Loucy (cell line): ENCODE measurements around the gene RPS18.
A peak's percentile ranks its signal among the peaks of the same experiment; 100 is the strongest.

ENCODE experiments used
- H2AFZ ChIP-seq: fragments of 200-600 bp; sonication (generic); 2 replicates; pipeline ENCODE4 v1.6.0; 2016; ENCODE audit warnings: antibody characterized with exemption, mild to moderate bottlenecking, low read length, moderate library complexity
- H3F3A ChIP-seq: fragments of 200-600 bp; 2 replicates; pipeline ENCODE4 v1.6.0; 2016; ENCODE audit warnings: antibody characterized with exemption, low read depth, mild to moderate bottlenecking
- H3K27me3 ChIP-seq: fragments of 200-600 bp; sonication (generic); 2 replicates; pipeline ENCODE4 v1.6.1; 2014; ENCODE audit warnings: low read length, mild to moderate bottlenecking; ENCODE audit not compliant: insufficient read depth, poor library complexity, severe bottlenecking
- H3K36me3 ChIP-seq: fragments of 200-600 bp; sonication (generic); 2 replicates; pipeline ENCODE4 v1.6.1; 2016; ENCODE audit warnings: low read length; ENCODE audit not compliant: insufficient read depth
- H3K4me1 ChIP-seq: fragments of 200-600 bp; sonication (generic); 2 replicates; pipeline ENCODE4 v1.5.1; 2014; ENCODE audit warnings: low read length, mild to moderate bottlenecking; ENCODE audit not compliant: insufficient read depth, poor library complexity, severe bottlenecking
- H3K4me2 ChIP-seq: fragments of 200-600 bp; sonication (generic); 2 replicates; pipeline ENCODE4 v1.6.0; 2014; ENCODE audit warnings: antibody characterized with exemption, low read length, low read depth, mild to moderate bottlenecking; ENCODE audit not compliant: poor library complexity, severe bottlenecking
- H3K4me3 ChIP-seq: fragments of 200-600 bp; sonication (generic); 2 replicates; pipeline ENCODE4 v1.5.1; 2014; ENCODE audit warnings: low read length, mild to moderate bottlenecking, mixed read lengths; ENCODE audit not compliant: poor library complexity, severe bottlenecking
- H3K79me2 ChIP-seq: fragments of 200-600 bp; sonication (generic); 2 replicates; pipeline ENCODE4 v1.6.1; 2014; ENCODE audit warnings: low read length; ENCODE audit not compliant: insufficient read depth
- H3K9ac ChIP-seq: fragments of 200-600 bp; sonication (generic); 2 replicates; pipeline ENCODE4 v1.6.0; 2014; ENCODE audit warnings: mild to moderate bottlenecking, low read depth, low read length, moderate library complexity; ENCODE audit not compliant: poor library complexity, severe bottlenecking
- H3K9me2 ChIP-seq: fragments of 200-600 bp; sonication (generic); replicated peaks from 2 replicates; pipeline ENCODE4 v1.6.1; 2016; ENCODE audit warnings: low read depth, low read length, mixed read lengths
- H3K9me3 ChIP-seq: fragments of 200-600 bp; sonication (generic); 2 replicates; pipeline ENCODE4 v1.6.1; 2014; ENCODE audit warnings: mild to moderate bottlenecking, antibody characterized with exemption, low read length, low read depth; ENCODE audit not compliant: insufficient read depth
- H4K20me1 ChIP-seq: fragments of 200-600 bp; sonication (generic); 2 replicates; pipeline ENCODE4 v1.6.0; 2014; ENCODE audit warnings: antibody characterized with exemption, low read length, mild to moderate bottlenecking; ENCODE audit not compliant: insufficient read depth, poor library complexity, severe bottlenecking
- EZH2phosphoT487 ChIP-seq: fragments of 200-600 bp; IDR thresholded peaks from 2 replicates; pipeline ENCODE4 v1.6.1; 2018; ENCODE audit warnings: antibody characterized with exemption, mild to moderate bottlenecking, moderate library complexity, borderline replicate concordance
- TF ChIP-seq, protein P1 (sequence below): fragments of 200-600 bp; sonication (generic); conservative IDR thresholded peaks from 2 replicates; pipeline ENCODE4 v1.5.1; 2014; ENCODE audit warnings: mild to moderate bottlenecking, antibody characterized with exemption, low read length

RPS18 gene

DNA sequence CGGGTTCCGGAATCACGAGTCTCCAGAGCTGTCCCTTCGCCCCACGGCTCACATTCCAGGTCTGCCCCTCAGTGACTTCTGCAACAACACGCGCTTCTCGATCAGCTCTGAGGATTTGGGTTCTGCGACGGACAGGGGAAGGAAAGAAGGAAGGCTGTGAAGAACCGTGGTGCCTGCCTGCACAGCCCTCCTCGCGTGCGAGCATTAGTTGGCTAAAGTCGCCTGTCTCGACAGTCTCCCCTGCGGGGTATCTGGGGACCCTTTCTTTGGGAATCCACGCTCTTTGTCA lies 23.3 kb upstream of the RPS18 start:
- TF ChIP-seq, protein P1, sequence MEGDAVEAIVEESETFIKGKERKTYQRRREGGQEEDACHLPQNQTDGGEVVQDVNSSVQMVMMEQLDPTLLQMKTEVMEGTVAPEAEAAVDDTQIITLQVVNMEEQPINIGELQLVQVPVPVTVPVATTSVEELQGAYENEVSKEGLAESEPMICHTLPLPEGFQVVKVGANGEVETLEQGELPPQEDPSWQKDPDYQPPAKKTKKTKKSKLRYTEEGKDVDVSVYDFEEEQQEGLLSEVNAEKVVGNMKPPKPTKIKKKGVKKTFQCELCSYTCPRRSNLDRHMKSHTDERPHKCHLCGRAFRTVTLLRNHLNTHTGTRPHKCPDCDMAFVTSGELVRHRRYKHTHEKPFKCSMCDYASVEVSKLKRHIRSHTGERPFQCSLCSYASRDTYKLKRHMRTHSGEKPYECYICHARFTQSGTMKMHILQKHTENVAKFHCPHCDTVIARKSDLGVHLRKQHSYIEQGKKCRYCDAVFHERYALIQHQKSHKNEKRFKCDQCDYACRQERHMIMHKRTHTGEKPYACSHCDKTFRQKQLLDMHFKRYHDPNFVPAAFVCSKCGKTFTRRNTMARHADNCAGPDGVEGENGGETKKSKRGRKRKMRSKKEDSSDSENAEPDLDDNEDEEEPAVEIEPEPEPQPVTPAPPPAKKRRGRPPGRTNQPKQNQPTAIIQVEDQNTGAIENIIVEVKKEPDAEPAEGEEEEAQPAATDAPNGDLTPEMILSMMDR = 0 out of 2 replicates have a peak, but pooled peaks have one; percentile 32
- no peak for TF ChIP-seq EZH2phosphoT487
- no peaks in the 10 kb centered on the region for H4K20me1 ChIP-seq
- no peaks in the 10 kb centered on the region for H3K9me2 ChIP-seq
- peak overlapping the region; percentile 91 for H2AFZ ChIP-seq
- H3F3A ChIP-seq = no peaks in the 10 kb centered on the region
- H3K79me2 ChIP-seq = peaks cover 13% of the 10 kb centered on the region
- H3K9me3 ChIP-seq = no peaks in the 10 kb centered on the region
- H3K9ac ChIP-seq = peak overlapping the region; percentile 81
- H3K27me3 ChIP-seq = no peaks in the 10 kb centered on the region
- H3K4me3 ChIP-seq = peak overlapping the region; percentile 86
- H3K36me3 ChIP-seq = peaks cover 4% of the 10 kb centered on the region; the same call in 1 of the 2 replicates
- peak overlapping the region; percentile 99 for H3K4me2 ChIP-seq
- H3K4me1 ChIP-seq = peaks cover 22% of the 10 kb centered on the region

DNA sequence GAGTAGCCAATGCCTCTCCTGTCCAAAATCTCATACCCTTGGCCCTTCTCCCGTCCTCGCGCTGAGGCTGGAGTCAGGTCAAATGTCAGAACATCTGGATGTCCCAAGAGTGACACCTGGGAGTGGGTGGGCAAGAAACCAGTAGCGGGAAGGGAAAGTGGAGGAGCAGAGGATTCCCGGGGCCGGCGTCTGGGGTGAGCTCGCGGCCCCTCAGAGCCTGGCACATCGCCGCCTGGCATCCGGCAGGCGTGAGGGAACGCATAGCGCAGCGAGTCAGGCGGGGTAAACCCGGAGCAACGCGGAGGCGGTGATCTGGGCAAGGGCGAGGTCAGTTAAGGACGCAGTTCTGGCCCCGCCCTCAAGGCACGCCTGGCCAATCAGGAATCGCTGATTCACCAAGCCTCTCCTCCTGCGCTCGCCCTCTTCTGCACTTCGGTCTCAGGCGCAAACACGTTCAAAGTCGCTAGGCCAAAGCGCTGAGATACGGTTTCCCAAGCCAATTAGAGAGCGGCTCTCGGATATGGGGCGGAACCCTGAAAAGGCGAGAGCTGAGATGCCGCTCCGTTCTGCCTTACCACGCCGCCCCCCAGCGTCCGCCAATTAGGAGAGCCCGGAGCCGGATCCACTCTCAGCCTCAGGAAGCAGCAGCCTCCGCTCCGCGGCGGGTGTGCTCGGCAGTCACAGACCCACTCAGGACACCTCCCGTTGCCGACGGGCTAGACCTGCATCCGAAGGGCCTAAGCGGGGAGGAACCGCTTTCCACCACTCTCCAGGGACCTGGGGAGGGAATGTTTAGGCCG lies 22.7 kb upstream of the RPS18 start:
- no peaks in the 10 kb centered on the region for H3F3A ChIP-seq
- TF ChIP-seq EZH2phosphoT487 = no peak
- H3K4me1 ChIP-seq = peaks cover 22% of the 10 kb centered on the region
- no peaks in the 10 kb centered on the region for H3K9me2 ChIP-seq
- H3K4me2 ChIP-seq = peak overlapping the region; percentile 99
- no peaks in the 10 kb centered on the region for H4K20me1 ChIP-seq
- H3K9ac ChIP-seq = peak overlapping the region; percentile 94
- H3K9me3 ChIP-seq = no peaks in the 10 kb centered on the region
- H3K79me2 ChIP-seq = peaks cover 13% of the 10 kb centered on the region
- H3K27me3 ChIP-seq = no peaks in the 10 kb centered on the region
- H3K36me3 ChIP-seq = peaks cover 4% of the 10 kb centered on the region; the same call in 1 of the 2 replicates
- peak overlapping the region; percentile 86 for H3K4me3 ChIP-seq
- peak overlapping the region; percentile 91 for H2AFZ ChIP-seq

DNA sequence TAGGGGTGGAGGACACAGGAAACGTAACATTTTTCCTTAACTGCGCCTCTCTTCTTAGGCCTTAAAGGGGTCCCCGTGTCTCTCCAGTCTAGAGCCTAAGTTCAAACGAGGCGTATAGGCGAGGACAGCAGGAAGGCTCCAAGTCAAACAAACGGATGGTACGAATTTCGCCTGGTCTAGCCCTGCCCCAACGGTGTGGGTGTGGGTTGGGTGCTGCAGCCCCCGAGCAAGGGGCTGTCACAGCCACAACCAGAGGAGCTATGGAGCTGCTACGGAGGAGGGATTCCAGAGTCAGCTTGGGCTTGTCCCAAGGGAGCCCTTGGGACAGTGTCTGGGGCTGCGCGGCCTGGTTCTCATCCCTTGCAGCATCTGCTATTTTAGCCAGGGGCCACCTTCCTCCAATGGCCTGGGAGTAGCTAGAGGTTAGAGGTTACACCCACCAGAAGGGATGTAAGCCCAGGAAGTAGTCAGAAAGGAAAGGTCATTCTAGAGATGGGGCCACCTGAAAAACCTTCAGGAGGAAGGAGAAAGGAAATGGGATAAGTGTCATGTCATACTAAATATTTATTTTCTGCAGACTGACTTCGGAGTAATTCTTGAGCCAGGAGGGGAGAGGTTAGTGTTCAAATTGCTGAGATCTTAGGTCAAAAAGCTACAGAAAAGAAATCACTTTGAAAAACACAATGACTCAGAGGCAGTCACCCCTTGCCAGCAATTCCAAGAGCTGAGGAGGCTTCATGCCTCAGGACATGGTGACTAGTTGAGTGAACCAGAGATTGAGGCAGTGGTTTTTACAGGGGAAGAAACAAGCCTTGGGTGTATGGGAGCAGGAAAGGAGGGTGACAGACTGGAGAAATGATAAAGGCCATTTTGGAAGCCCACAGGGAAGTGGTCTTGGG lies 21.9 kb upstream of the RPS18 start:
- Histone ChIP-seq H3K27me3 (no peaks in the 10 kb centered on the region), H3K36me3 (peaks cover 4% of the 10 kb centered on the region; the same call in 1 of the 2 replicates), H3K4me3 (peak overlapping the region; percentile 86), H3F3A (no peaks in the 10 kb centered on the region), H3K9me2 (no peaks in the 10 kb centered on the region), H3K4me2 (peak overlapping the region; percentile 91), H3K9ac (peak overlapping the region; percentile 94), H3K79me2 (peaks cover 13% of the 10 kb centered on the region), H3K9me3 (no peaks in the 10 kb centered on the region), H2AFZ (peak overlapping the region; percentile 67), H3K4me1 (peaks cover 22% of the 10 kb centered on the region), H4K20me1 (no peaks in the 10 kb centered on the region)
- TF ChIP-seq, protein P1 = no peak
- TF ChIP-seq EZH2phosphoT487 = no peak
